A673 (cell line): ENCODE measurements around the gene CNNM1.

Experiments
- CTCF ChIP-seq: fragments of 300-800, 200-600 bp; sonication (generic); conservative IDR thresholded peaks from 2 replicates; pipeline ENCODE4 v1.5.1; 2017; ENCODE audit warnings: low read depth, mild to moderate bottlenecking, antibody characterized with exemption, low read length, moderate library complexity, mixed read lengths
- EZH2 ChIP-seq: fragments of 200-600 bp; sonication (generic); IDR thresholded peaks from 2 replicates; pipeline ENCODE4 v1.6.1; 2017; ENCODE audit warnings: borderline replicate concordance, low read depth, mild to moderate bottlenecking, mixed read lengths, antibody characterized with exemption, low read length; ENCODE audit not compliant: poor library complexity, severe bottlenecking

- no peak for TF ChIP-seq CTCF
- TF ChIP-seq EZH2 = no peak
These were observed 92.1 kb downstream of the CNNM1 start for GRCh38 chr10:99421233-99421739.
